C4-2B (cell line): ENCODE measurements around the gene CHN2.

Experiments used
- ZFX ChIP-seq: fragments of 450-650 bp; IDR thresholded peaks from 2 replicates; pipeline ENCODE4 v1.6.1; 2017
- TF ChIP-seq, protein P1 (sequence below): fragments of 450-650 bp; conservative IDR thresholded peaks from 2 replicates; pipeline ENCODE4 v1.5.1; 2017; ENCODE audit warnings: mild to moderate bottlenecking

DNA sequence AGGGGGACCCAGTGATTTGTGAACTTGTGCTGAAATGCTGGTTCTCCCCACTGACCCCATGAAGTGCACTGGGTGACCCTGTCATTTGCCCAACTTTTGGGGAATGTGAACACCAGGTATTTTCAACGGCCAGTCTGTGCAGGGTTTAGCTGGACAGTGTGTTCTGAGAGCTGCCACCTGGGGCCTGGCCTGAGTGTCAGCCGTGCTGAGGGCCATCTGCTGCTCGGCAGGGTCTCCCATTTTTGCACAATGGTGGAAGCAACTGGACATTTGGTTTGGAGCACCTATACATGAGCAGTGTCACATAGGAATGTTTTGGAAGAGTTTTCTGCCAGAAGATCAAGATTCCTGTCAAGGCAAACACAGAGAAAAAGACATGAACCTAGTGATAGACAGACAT, 5.2 kb downstream of the CHN2 start:
- TF ChIP-seq, protein P1, sequence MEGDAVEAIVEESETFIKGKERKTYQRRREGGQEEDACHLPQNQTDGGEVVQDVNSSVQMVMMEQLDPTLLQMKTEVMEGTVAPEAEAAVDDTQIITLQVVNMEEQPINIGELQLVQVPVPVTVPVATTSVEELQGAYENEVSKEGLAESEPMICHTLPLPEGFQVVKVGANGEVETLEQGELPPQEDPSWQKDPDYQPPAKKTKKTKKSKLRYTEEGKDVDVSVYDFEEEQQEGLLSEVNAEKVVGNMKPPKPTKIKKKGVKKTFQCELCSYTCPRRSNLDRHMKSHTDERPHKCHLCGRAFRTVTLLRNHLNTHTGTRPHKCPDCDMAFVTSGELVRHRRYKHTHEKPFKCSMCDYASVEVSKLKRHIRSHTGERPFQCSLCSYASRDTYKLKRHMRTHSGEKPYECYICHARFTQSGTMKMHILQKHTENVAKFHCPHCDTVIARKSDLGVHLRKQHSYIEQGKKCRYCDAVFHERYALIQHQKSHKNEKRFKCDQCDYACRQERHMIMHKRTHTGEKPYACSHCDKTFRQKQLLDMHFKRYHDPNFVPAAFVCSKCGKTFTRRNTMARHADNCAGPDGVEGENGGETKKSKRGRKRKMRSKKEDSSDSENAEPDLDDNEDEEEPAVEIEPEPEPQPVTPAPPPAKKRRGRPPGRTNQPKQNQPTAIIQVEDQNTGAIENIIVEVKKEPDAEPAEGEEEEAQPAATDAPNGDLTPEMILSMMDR, result no peak
- TF ChIP-seq ZFX, result no peak
